CD14-positive monocyte (primary cell): ENCODE measurements around the gene SBF1. TPM values are rescaled to one million over a fixed set of nuclear protein-coding genes. Genes with fewer than 3 reads are reported as not detected.

Experiments used
- DNase-seq, 3 donors: peaks; one replicate each; pipeline ENCODE4 v3.0.0-alpha.2; 2011 to 2022
- H2AFZ ChIP-seq: 2 replicates; pipeline ENCODE4 v1.6.0; 2012; ENCODE audit warnings: mild to moderate bottlenecking, low read depth, low read length, inconsistent platforms; ENCODE audit not compliant: insufficient read depth, poor library complexity, severe bottlenecking
- H3K27ac ChIP-seq, 2 donors: 1 replicate in 1 of 2; 2 replicates in 1 of 2; pipeline ENCODE4 v1.5.1; 2012 to 2013; ENCODE audit warnings: low read length in 2 of 2, control low read depth in 1 of 2, inconsistent platforms in 1 of 2, low read depth in 1 of 2, mild to moderate bottlenecking in 1 of 2
- H3K27me3 ChIP-seq, 2 donors: one replicate each; pipeline versions ENCODE4 v1.6.0 to v1.6.1; 2011 to 2013; ENCODE audit warnings: low read length in 2 of 2; ENCODE audit not compliant: control insufficient read depth in 2 of 2, insufficient read depth in 2 of 2
- H3K36me3 ChIP-seq, 2 donors: replicated peaks in 1 of 2; 1 replicate in 1 of 2; 2 replicates in 1 of 2; pipeline versions ENCODE4 v1.5.1 to v1.6.1; 2012 to 2013; ENCODE audit warnings: low read length in 2 of 2, control low read depth in 1 of 2, inconsistent platforms in 1 of 2, mild to moderate bottlenecking in 1 of 2; ENCODE audit not compliant: insufficient read depth in 2 of 2, control insufficient read depth in 1 of 2
- H3K4me1 ChIP-seq, 2 donors: 1 replicate in 1 of 2; 2 replicates in 1 of 2; pipeline versions ENCODE4 v1.5.1 to v1.6.1; 2012 to 2013; ENCODE audit warnings: low read length in 2 of 2, control low read depth in 1 of 2, inconsistent platforms in 1 of 2, mild to moderate bottlenecking in 1 of 2, moderate library complexity in 1 of 2; ENCODE audit not compliant: insufficient read depth in 2 of 2, control insufficient read depth in 1 of 2
- H3K4me2 ChIP-seq: replicated peaks from 2 replicates; pipeline ENCODE3; 2012; ENCODE audit warnings: low read length, moderate library complexity, mild to moderate bottlenecking; ENCODE audit not compliant: poor library complexity, severe bottlenecking; ENCODE audit errors: extremely low read depth
- H3K4me3 ChIP-seq, 3 experiments: fragments of 200-600 bp in 1 of 3; sonication (generic) in 1 of 3; replicated peaks in 1 of 3; 1 replicate in 2 of 3; 2 replicates in 1 of 3; pipeline ENCODE4 v1.5.1; 2011 to 2013; ENCODE audit warnings: low read length in 3 of 3, mild to moderate bottlenecking in 3 of 3, control low read depth in 2 of 3, low read depth in 2 of 3, inconsistent platforms in 1 of 3, moderate library complexity in 1 of 3
- H3K79me2 ChIP-seq: 2 replicates; pipeline ENCODE4 v1.6.0; 2012; ENCODE audit warnings: mild to moderate bottlenecking, control low read depth, inconsistent platforms, low read length, moderate library complexity; ENCODE audit not compliant: insufficient read depth
- H3K9ac ChIP-seq: 2 replicates; pipeline ENCODE4 v1.6.0; 2017; ENCODE audit warnings: low read length, mild to moderate bottlenecking; ENCODE audit not compliant: insufficient read depth, poor library complexity, severe bottlenecking
- H3K9me3 ChIP-seq, 2 donors: replicated peaks in 1 of 2; 1 replicate in 1 of 2; 2 replicates in 1 of 2; pipeline versions ENCODE4 v1.5.1 to v1.6.1; 2012 to 2013; ENCODE audit warnings: low read length in 2 of 2, control low read depth in 1 of 2; ENCODE audit not compliant: control insufficient read depth in 1 of 2, insufficient read depth in 1 of 2
- H4K20me1 ChIP-seq: 2 replicates; pipeline ENCODE4 v1.6.0; 2012; ENCODE audit warnings: mild to moderate bottlenecking, low read length, control low read depth, moderate library complexity; ENCODE audit not compliant: insufficient read depth
- H3K27ac Mint-ChIP-seq, 7 donors: one replicate each; pipeline ENCODE4 v1.8.0; 2020; ENCODE audit warnings: mild to moderate bottlenecking in 7 of 7, mixed read lengths in 7 of 7, moderate library complexity in 6 of 7, inconsistent platforms in 2 of 7
- H3K27me3 Mint-ChIP-seq, 3 donors: one replicate each; pipeline ENCODE4 v1.8.0; 2021 to 2022; ENCODE audit warnings: low read depth in 3 of 3, mild to moderate bottlenecking in 3 of 3, mixed read lengths in 3 of 3, moderate library complexity in 3 of 3, inconsistent platforms in 1 of 3
- H3K36me3 Mint-ChIP-seq, 2 donors: one replicate each; pipeline ENCODE4 v1.8.0; 2020; ENCODE audit warnings: mixed read lengths in 2 of 2, inconsistent platforms in 1 of 2, mild to moderate bottlenecking in 1 of 2
- H3K4me1 Mint-ChIP-seq: one replicate; pipeline ENCODE4 v1.8.0; 2020; ENCODE audit warnings: mild to moderate bottlenecking, mixed read lengths
- H3K4me3 Mint-ChIP-seq, 2 donors: one replicate each; pipeline ENCODE4 v1.8.0; 2020; ENCODE audit warnings: mild to moderate bottlenecking in 2 of 2, mixed read lengths in 2 of 2, moderate library complexity in 1 of 2
- H3K9me3 Mint-ChIP-seq, 7 donors: one replicate each; pipeline ENCODE4 v1.8.0; 2020 to 2022; ENCODE audit warnings: mixed read lengths in 7 of 7, mild to moderate bottlenecking in 6 of 7, moderate library complexity in 6 of 7, inconsistent platforms in 2 of 7
- CTCF ChIP-seq: fragments of 200-600 bp; IDR thresholded peaks from one replicate; pipeline ENCODE4 v1.8.0; 2022; ENCODE audit warnings: antibody characterized with exemption, mild to moderate bottlenecking
- WGBS: methylation state at CpG from one replicate; pipeline ENCODE4 v1.1.5; 2013; ENCODE audit warnings: missing lambda C conversion rate; ENCODE audit not compliant: insufficient coverage; 5-methylcytosine and 5-hydroxymethylcytosine counted together
- intact Hi-C, 2 donors: fragments of 100-400 bp; cut with micrococcal nuclease; formaldehyde crosslinking; loops; one replicate each; pipeline versions ENCODE4 v1.15.0 to v1.15.1; 2023
- polyA plus RNA-seq, 3 donors: library from polyadenylated mRNA; depleted of rRNA in 1 of 3; unstranded in 2 of 3; stranded (reverse) in 1 of 3; fragments of 300-500 nt in 2 of 3; fragments of >200 nt in 1 of 3; fragmentation: Illumina TruSeq in 2 of 3; gene quantifications; 1 replicate in 2 of 3; 2 replicates in 1 of 3; pipeline ENCODE4 v1.2.3, GENCODE V29; 2012 to 2021

The SBF1 gene
- polyA plus RNA-seq, 3 donors: 4.0 to 45.9 (median 6.2) TPM

- Histone ChIP-seq H4K20me1 (peaks cover 68% of the 10 kb centered on the region), H3K4me3 (no peak overlapping the region), H2AFZ (no peak overlapping the region), H3K9me3 (no peaks in the 10 kb centered on the region), H3K27me3 (no peaks in the 10 kb centered on the region), H3K27ac (no peak overlapping the region), H3K4me1 (peaks cover 25 to 42% of the 10 kb centered on the region in 2 donors), H3K4me2 (no peak overlapping the region), H3K79me2 (peaks cover 35% of the 10 kb centered on the region), H3K9ac (no peak overlapping the region), H3K36me3 (peaks cover 49 to 60% of the 10 kb centered on the region in 2 donors)
- TF ChIP-seq CTCF: no peak
- peaks cover 33 to 65% of the 10 kb centered on the region in 2 donors for H3K36me3 Mint-ChIP-seq
- no peak for DNase-seq
- intact Hi-C loops: no loop called here
- 97% methylated on average over 14 of the region's 22 CpGs for WGBS
- peak overlapping the region in 1 of 7 donors; percentile 40 for H3K27ac Mint-ChIP-seq
- peak overlapping the region in 1 of 2 donors; percentile 2 for H3K4me3 Mint-ChIP-seq
- peaks cover 0 to 1% (median 0%) of the 10 kb centered on the region in 7 donors for H3K9me3 Mint-ChIP-seq
- H3K27me3 Mint-ChIP-seq: no peaks in the 10 kb centered on the region
- peaks cover 22% of the 10 kb centered on the region for H3K4me1 Mint-ChIP-seq
Measured at GRCh38 chr22:50522806-50523438, 48.1 kb upstream of the SBF1 start.

GRCh38 chr22:50522208-50522805 is 47.5 kb upstream of the SBF1 start:
- Histone ChIP-seq H3K36me3 (peaks cover 54 to 66% of the 10 kb centered on the region in 2 donors), H3K9me3 (no peaks in the 10 kb centered on the region), H3K4me3 (no peak overlapping the region), H3K27me3 (no peaks in the 10 kb centered on the region), H3K4me1 (peaks cover 19 to 36% of the 10 kb centered on the region in 2 donors), H2AFZ (no peak overlapping the region), H3K79me2 (peaks cover 31% of the 10 kb centered on the region), H4K20me1 (peaks cover 62% of the 10 kb centered on the region), H3K4me2 (no peak overlapping the region), H3K9ac (no peak overlapping the region), H3K27ac (no peak overlapping the region)
- no peak for TF ChIP-seq CTCF
- Mint-ChIP-seq H3K4me3 (no peak overlapping the region), H3K4me1 (peaks cover 16% of the 10 kb centered on the region), H3K27me3 (peaks cover 0 to under 1% (median 0%) of the 10 kb centered on the region in 3 donors), H3K9me3 (peaks cover 0 to 1% (median 0%) of the 10 kb centered on the region in 7 donors), H3K36me3 (peaks cover 31 to 65% of the 10 kb centered on the region in 2 donors), H3K27ac (peak overlapping the region in 2 of 7 donors; percentile 40 to 46)
- intact Hi-C loops: no loop called here
- DNase-seq: no peak
- 97% methylated on average over 3 of the region's 15 CpGs for WGBS
